Dendritic cell treated with granulocyte-macrophage colony-stimulating factor and Interleukin-4, amounts not matched to agents 40 ng/mL and 50 ng/mL, for 4 days (primary cell): ENCODE data around the gene SEC31B.

ENCODE experiments used
- H3K27ac Mint-ChIP-seq: one replicate; pipeline ENCODE4 v1.8.0; 2022; ENCODE audit warnings: mild to moderate bottlenecking, mixed read lengths
- H3K27me3 Mint-ChIP-seq: one replicate; pipeline ENCODE4 v1.8.0; 2022; ENCODE audit warnings: mild to moderate bottlenecking, mixed read lengths
- H3K36me3 Mint-ChIP-seq: one replicate; pipeline ENCODE4 v1.8.0; 2022; ENCODE audit warnings: low read depth, mixed read lengths
- H3K4me1 Mint-ChIP-seq: one replicate; pipeline ENCODE4 v1.8.0; 2022; ENCODE audit warnings: low read depth, mixed read lengths
- H3K4me3 Mint-ChIP-seq: one replicate; pipeline ENCODE4 v1.8.0; 2022; ENCODE audit warnings: mild to moderate bottlenecking, moderate library complexity, mixed read lengths
- H3K9me3 Mint-ChIP-seq: one replicate; pipeline ENCODE4 v1.8.0; 2022; ENCODE audit warnings: mixed read lengths
- intact Hi-C: fragments of 100-400 bp; cut with micrococcal nuclease; formaldehyde crosslinking; loops from one replicate; pipeline ENCODE4 v1.15.0; 2022

SEC31B gene

GRCh38 chr10:100551196-100551595, 31.5 kb upstream of the SEC31B start:
- intact Hi-C loops = no loop called here
- Mint-ChIP-seq H3K27ac (no peak overlapping the region), H3K27me3 (no peaks in the 10 kb centered on the region), H3K9me3 (no peaks in the 10 kb centered on the region), H3K4me1 (peaks cover 37% of the 10 kb centered on the region), H3K36me3 (peaks cover 73% of the 10 kb centered on the region), H3K4me3 (no peak overlapping the region)

- Mint-ChIP-seq H3K27me3 (no peaks in the 10 kb centered on the region), H3K27ac (no peak overlapping the region), H3K9me3 (no peaks in the 10 kb centered on the region), H3K36me3 (peaks cover 100% of the 10 kb centered on the region), H3K4me1 (no peaks in the 10 kb centered on the region), H3K4me3 (no peak overlapping the region)
- intact Hi-C loops = no loop called here
Measured at GRCh38 chr10:100544950-100545349, 25.3 kb upstream of the SEC31B start.

GRCh38 chr10:100537475-100537874, 17.8 kb upstream of the SEC31B start:
- peaks cover 53% of the 10 kb centered on the region for H3K36me3 Mint-ChIP-seq
- no peaks in the 10 kb centered on the region for H3K4me1 Mint-ChIP-seq
- intact Hi-C loops = loop anchor here (10.0 kb wide), 1 partner anchor 377 kb away; the partner anchor contains the start of gene SLF2
- no peaks in the 10 kb centered on the region for H3K9me3 Mint-ChIP-seq
- H3K27ac Mint-ChIP-seq = no peak overlapping the region
- no peaks in the 10 kb centered on the region for H3K27me3 Mint-ChIP-seq
- H3K4me3 Mint-ChIP-seq = no peak overlapping the region

- H3K36me3 Mint-ChIP-seq = peaks cover 36% of the 10 kb centered on the region
- no peak within 1 kb of the TSS for H3K4me3 Mint-ChIP-seq
- intact Hi-C loops = loop anchor here (10.0 kb wide), 1 partner anchor 379 kb away; the partner anchor contains the start of gene SLF2
- no peaks in the 10 kb centered on the region for H3K4me1 Mint-ChIP-seq
- no peaks in the 10 kb centered on the region for H3K27me3 Mint-ChIP-seq
- no peaks in the 10 kb centered on the region for H3K9me3 Mint-ChIP-seq
- H3K27ac Mint-ChIP-seq = no peak within 1 kb of the TSS
Measured at GRCh38 chr10:100535715-100536353, 16.2 kb upstream of the SEC31B start, which contains the start of gene HIF1AN. Gene HIF1AN, plus strand, starts transcription at chr10:100535943. Its CDS starts 16 bp downstream, at chr10:100535959.

GRCh38 chr10:100535338-100535714, 15.7 kb upstream of the SEC31B start:
- H3K9me3 Mint-ChIP-seq = no peaks in the 10 kb centered on the region
- no peak overlapping the region for H3K4me3 Mint-ChIP-seq
- intact Hi-C loops = loop anchor here (10.0 kb wide), 1 partner anchor 379 kb away; the partner anchor contains the start of gene SLF2
- no peaks in the 10 kb centered on the region for H3K27me3 Mint-ChIP-seq
- H3K4me1 Mint-ChIP-seq = peaks cover under 1% of the 10 kb centered on the region
- peaks cover 31% of the 10 kb centered on the region for H3K36me3 Mint-ChIP-seq
- no peak overlapping the region for H3K27ac Mint-ChIP-seq

- intact Hi-C loops = loop anchor here (10.0 kb wide), 1 partner anchor 380 kb away; the partner anchor contains the start of gene SLF2
- Mint-ChIP-seq H3K9me3 (no peaks in the 10 kb centered on the region), H3K36me3 (peaks cover 27% of the 10 kb centered on the region), H3K27ac (no peak overlapping the region), H3K4me3 (no peak overlapping the region), H3K4me1 (peaks cover 6% of the 10 kb centered on the region), H3K27me3 (no peaks in the 10 kb centered on the region)
Measured at GRCh38 chr10:100534726-100535125, 15.1 kb upstream of the SEC31B start.

GRCh38 chr10:100531761-100532160, 12.1 kb upstream of the SEC31B start:
- Mint-ChIP-seq H3K9me3 (no peaks in the 10 kb centered on the region), H3K27ac (no peak overlapping the region), H3K4me1 (peaks cover 12% of the 10 kb centered on the region), H3K27me3 (no peaks in the 10 kb centered on the region), H3K36me3 (peaks cover 25% of the 10 kb centered on the region), H3K4me3 (no peak overlapping the region)
- intact Hi-C loops = loop anchor here (10.0 kb wide), 1 partner anchor 383 kb away; the partner anchor contains the start of gene SLF2

- peaks cover 45% of the 10 kb centered on the region for H3K36me3 Mint-ChIP-seq
- H3K4me3 Mint-ChIP-seq = peak within 1 kb of the TSS; percentile 100
- intact Hi-C loops = loop anchor here (10.0 kb wide), 1 partner anchor 385 kb away; the partner anchor contains the start of gene SLF2
- H3K9me3 Mint-ChIP-seq = no peaks in the 10 kb centered on the region
- peaks cover 12% of the 10 kb centered on the region for H3K4me1 Mint-ChIP-seq
- no peaks in the 10 kb centered on the region for H3K27me3 Mint-ChIP-seq
- peak within 1 kb of the TSS; percentile 94 for H3K27ac Mint-ChIP-seq
Measured at GRCh38 chr10:100529475-100530298, 10.0 kb upstream of the SEC31B start, which contains the start of gene NDUFB8. Gene NDUFB8, minus strand, starts transcription at chr10:100529871. Its CDS starts 20 bp downstream, at chr10:100529851.

- intact Hi-C loops = no loop called here
- H3K4me1 Mint-ChIP-seq = peaks cover 12% of the 10 kb centered on the region
- H3K27me3 Mint-ChIP-seq = no peaks in the 10 kb centered on the region
- peaks cover 52% of the 10 kb centered on the region for H3K36me3 Mint-ChIP-seq
- peak overlapping the region; percentile 100 for H3K4me3 Mint-ChIP-seq
- peak overlapping the region; percentile 94 for H3K27ac Mint-ChIP-seq
- H3K9me3 Mint-ChIP-seq = no peaks in the 10 kb centered on the region
Measured at GRCh38 chr10:100528921-100529474, 9.3 kb upstream of the SEC31B start.

- intact Hi-C loops = no loop called here
- peaks cover 12% of the 10 kb centered on the region for H3K4me1 Mint-ChIP-seq
- H3K27ac Mint-ChIP-seq = peak overlapping the region; percentile 94
- H3K9me3 Mint-ChIP-seq = no peaks in the 10 kb centered on the region
- H3K4me3 Mint-ChIP-seq = peak overlapping the region; percentile 100
- H3K27me3 Mint-ChIP-seq = no peaks in the 10 kb centered on the region
- peaks cover 59% of the 10 kb centered on the region for H3K36me3 Mint-ChIP-seq
Measured at GRCh38 chr10:100528123-100528886, 8.6 kb upstream of the SEC31B start.

GRCh38 chr10:100524638-100525037, 5.0 kb upstream of the SEC31B start:
- H3K4me1 Mint-ChIP-seq = peaks cover 6% of the 10 kb centered on the region
- H3K9me3 Mint-ChIP-seq = no peaks in the 10 kb centered on the region
- peaks cover 73% of the 10 kb centered on the region for H3K36me3 Mint-ChIP-seq
- no peak overlapping the region for H3K27ac Mint-ChIP-seq
- intact Hi-C loops = no loop called here
- peaks cover 11% of the 10 kb centered on the region for H3K27me3 Mint-ChIP-seq
- no peak overlapping the region for H3K4me3 Mint-ChIP-seq

GRCh38 chr10:100524206-100524605, 4.5 kb upstream of the SEC31B start:
- Mint-ChIP-seq H3K4me1 (peaks cover 10% of the 10 kb centered on the region), H3K9me3 (no peaks in the 10 kb centered on the region), H3K36me3 (peaks cover 72% of the 10 kb centered on the region), H3K4me3 (no peak overlapping the region), H3K27me3 (peaks cover 13% of the 10 kb centered on the region), H3K27ac (no peak overlapping the region)
- intact Hi-C loops = no loop called here

GRCh38 chr10:100522945-100523344, 3.3 kb upstream of the SEC31B start:
- Mint-ChIP-seq H3K9me3 (no peaks in the 10 kb centered on the region), H3K27me3 (peaks cover 20% of the 10 kb centered on the region), H3K4me1 (peaks cover 8% of the 10 kb centered on the region), H3K4me3 (no peak overlapping the region), H3K36me3 (peaks cover 68% of the 10 kb centered on the region), H3K27ac (no peak overlapping the region)
- intact Hi-C loops = no loop called here
